Karpas-422 (cell line): ENCODE results near the gene PRKAG3. TPM values are rescaled to one million over a fixed set of nuclear protein-coding genes. Genes with fewer than 3 reads are reported as not detected.

ENCODE experiments used
- DNase-seq: peaks from one replicate; pipeline ENCODE4 v3.0.0-alpha.2; 2015
- H2AFZ ChIP-seq: fragments of 200-600 bp; sonication (generic); 2 replicates; pipeline ENCODE4 v1.6.1; 2014; ENCODE audit warnings: antibody characterized with exemption, low read length, mixed read lengths
- H3K27ac ChIP-seq: fragments of 200-600 bp; sonication (generic); 2 replicates; pipeline ENCODE4 v1.5.1; 2014; ENCODE audit warnings: mild to moderate bottlenecking, low read length, moderate library complexity
- H3K27me3 ChIP-seq: fragments of 200-600 bp; sonication (generic); 2 replicates; pipeline ENCODE4 v1.6.1; 2014; ENCODE audit warnings: low read length, mixed read lengths
- H3K36me3 ChIP-seq: fragments of 200-600 bp; sonication (generic); 2 replicates; pipeline ENCODE4 v1.6.1; 2014; ENCODE audit warnings: low read length, mixed read lengths; ENCODE audit not compliant: insufficient read depth
- H3K4me1 ChIP-seq: fragments of 200-600 bp; sonication (generic); 2 replicates; pipeline ENCODE4 v1.6.1; 2014; ENCODE audit warnings: mild to moderate bottlenecking, low read length, mixed read lengths
- H3K4me2 ChIP-seq: fragments of 200-600 bp; sonication (generic); 2 replicates; pipeline ENCODE4 v1.6.1; 2014; ENCODE audit warnings: low read length, low read depth, mild to moderate bottlenecking; ENCODE audit not compliant: poor library complexity, severe bottlenecking
- H3K4me3 ChIP-seq: fragments of 200-600 bp; sonication (generic); 2 replicates; pipeline ENCODE4 v1.5.1; 2014; ENCODE audit warnings: mild to moderate bottlenecking, antibody characterized with exemption, low read length, mixed read lengths
- H3K79me2 ChIP-seq: fragments of 200-600 bp; sonication (generic); 2 replicates; pipeline ENCODE4 v1.6.1; 2014; ENCODE audit warnings: mild to moderate bottlenecking, low read length, mixed read lengths
- H3K9ac ChIP-seq: fragments of 200-600 bp; sonication (generic); 2 replicates; pipeline ENCODE4 v1.6.0; 2014; ENCODE audit warnings: low read length
- H3K9me2 ChIP-seq: fragments of 200-600 bp; sonication (generic), shearing (Covaris generic); replicated peaks from 2 replicates; pipeline ENCODE4 v1.6.0; 2014; ENCODE audit warnings: mild to moderate bottlenecking, low read length, moderate library complexity; ENCODE audit not compliant: insufficient read depth
- H3K9me3 ChIP-seq: fragments of 300-700, 200-600 bp; sonication (generic); 2 replicates; pipeline ENCODE4 v1.6.1; 2014; ENCODE audit warnings: low read length, mixed read lengths
- H4K20me1 ChIP-seq: fragments of 200-600 bp; sonication (generic); 2 replicates; pipeline ENCODE4 v1.6.1; 2014; ENCODE audit warnings: mild to moderate bottlenecking, antibody characterized with exemption, low read length, low read depth; ENCODE audit not compliant: insufficient read depth
- total RNA-seq: library from RNA; depleted of rRNA; stranded (reverse); fragments of >200 nt; shearing (Covaris generic); gene quantifications from 2 replicates; pipeline ENCODE4 v1.2.3, GENCODE V29; 2014; ENCODE audit warnings: low replicate concordance

Gene PRKAG3
- total RNA-seq, 1 experiment from 2014 or later: not detected

- H3K79me2 ChIP-seq: peaks cover 7% of the 10 kb centered on the region; the same call in 1 of the 2 replicates
- H2AFZ ChIP-seq: no peak overlapping the region
- no peaks in the 10 kb centered on the region; the same call in 1 of the 2 replicates for H4K20me1 ChIP-seq
- no peak overlapping the region for H3K27ac ChIP-seq
- no peaks in the 10 kb centered on the region for H3K9me2 ChIP-seq
- no peak overlapping the region for H3K9ac ChIP-seq
- H3K4me1 ChIP-seq: peaks cover 17% of the 10 kb centered on the region
- no peak overlapping the region for H3K4me2 ChIP-seq
- no peaks in the 10 kb centered on the region for H3K9me3 ChIP-seq
- H3K36me3 ChIP-seq: no peaks in the 10 kb centered on the region
- H3K27me3 ChIP-seq: no peaks in the 10 kb centered on the region
- no peak overlapping the region for H3K4me3 ChIP-seq
- DNase-seq: no peak
These were observed 37.5 kb upstream of the PRKAG3 start for GRCh38 chr2:218869064-218869463.

GRCh38 chr2:218867900-218868299, 36.3 kb upstream of the PRKAG3 start:
- DNase-seq: no peak
- Histone ChIP-seq H3K4me1 (peaks cover 17% of the 10 kb centered on the region), H2AFZ (no peak overlapping the region), H3K9ac (no peak overlapping the region), H3K27ac (no peak overlapping the region), H3K9me2 (no peaks in the 10 kb centered on the region), H3K4me3 (no peak overlapping the region), H3K27me3 (no peaks in the 10 kb centered on the region), H3K36me3 (no peaks in the 10 kb centered on the region), H3K9me3 (no peaks in the 10 kb centered on the region), H3K79me2 (peaks cover 7% of the 10 kb centered on the region; the same call in 1 of the 2 replicates), H3K4me2 (no peak overlapping the region), H4K20me1 (no peaks in the 10 kb centered on the region; the same call in 1 of the 2 replicates)

GRCh38 chr2:218865999-218866398, 34.4 kb upstream of the PRKAG3 start:
- no peak overlapping the region for H3K4me3 ChIP-seq
- H3K9me3 ChIP-seq: no peaks in the 10 kb centered on the region
- no peak overlapping the region for H2AFZ ChIP-seq
- no peak for DNase-seq
- H3K4me1 ChIP-seq: peaks cover 7% of the 10 kb centered on the region
- no peaks in the 10 kb centered on the region for H4K20me1 ChIP-seq
- no peak overlapping the region for H3K4me2 ChIP-seq
- H3K9ac ChIP-seq: no peak overlapping the region
- H3K79me2 ChIP-seq: no peaks in the 10 kb centered on the region
- H3K27ac ChIP-seq: no peak overlapping the region
- H3K9me2 ChIP-seq: no peaks in the 10 kb centered on the region
- no peaks in the 10 kb centered on the region for H3K27me3 ChIP-seq
- no peaks in the 10 kb centered on the region for H3K36me3 ChIP-seq

- Histone ChIP-seq H3K4me1 (peaks cover 2% of the 10 kb centered on the region), H3K27ac (no peak overlapping the region), H3K79me2 (no peaks in the 10 kb centered on the region), H2AFZ (no peak overlapping the region), H3K9ac (no peak overlapping the region), H3K9me3 (no peaks in the 10 kb centered on the region), H3K4me3 (no peak overlapping the region), H3K36me3 (no peaks in the 10 kb centered on the region), H3K4me2 (no peak overlapping the region), H3K9me2 (no peaks in the 10 kb centered on the region), H3K27me3 (no peaks in the 10 kb centered on the region), H4K20me1 (no peaks in the 10 kb centered on the region)
- no peak for DNase-seq
These were observed 33.8 kb upstream of the PRKAG3 start for GRCh38 chr2:218865396-218865795.

- Histone ChIP-seq H3K27me3 (no peaks in the 10 kb centered on the region), H4K20me1 (no peaks in the 10 kb centered on the region), H3K9ac (no peak overlapping the region), H3K79me2 (no peaks in the 10 kb centered on the region), H2AFZ (no peak overlapping the region), H3K4me2 (no peak overlapping the region), H3K4me3 (no peak overlapping the region), H3K9me2 (no peaks in the 10 kb centered on the region), H3K4me1 (no peaks in the 10 kb centered on the region), H3K36me3 (no peaks in the 10 kb centered on the region), H3K27ac (no peak overlapping the region), H3K9me3 (no peaks in the 10 kb centered on the region)
- DNase-seq: no peak
These were observed 31.5 kb upstream of the PRKAG3 start for GRCh38 chr2:218863021-218863520.

GRCh38 chr2:218861645-218862318, 30.2 kb upstream of the PRKAG3 start:
- Histone ChIP-seq H3K27ac (no peak overlapping the region), H3K27me3 (no peaks in the 10 kb centered on the region), H3K4me2 (no peak overlapping the region)

GRCh38 chr2:218860950-218861381, 29.4 kb upstream of the PRKAG3 start:
- H3K9me2 ChIP-seq: no peaks in the 10 kb centered on the region
- H3K4me3 ChIP-seq: no peak overlapping the region
- no peak for DNase-seq
- no peaks in the 10 kb centered on the region for H3K9me3 ChIP-seq
- H3K27ac ChIP-seq: no peak overlapping the region
- H3K9ac ChIP-seq: no peak overlapping the region
- H4K20me1 ChIP-seq: no peaks in the 10 kb centered on the region
- H3K36me3 ChIP-seq: no peaks in the 10 kb centered on the region
- H3K4me2 ChIP-seq: no peak overlapping the region
- no peaks in the 10 kb centered on the region for H3K27me3 ChIP-seq
- no peak overlapping the region for H2AFZ ChIP-seq
- H3K4me1 ChIP-seq: no peaks in the 10 kb centered on the region
- H3K79me2 ChIP-seq: no peaks in the 10 kb centered on the region

More at GRCh38 chr2:218861645-218862318, 30.2 kb upstream of the PRKAG3 start:
- Histone ChIP-seq H3K9ac (no peak overlapping the region), H2AFZ (no peak overlapping the region), H3K9me2 (no peaks in the 10 kb centered on the region), H3K36me3 (no peaks in the 10 kb centered on the region), H3K4me1 (no peaks in the 10 kb centered on the region), H3K9me3 (no peaks in the 10 kb centered on the region), H3K79me2 (no peaks in the 10 kb centered on the region), H4K20me1 (no peaks in the 10 kb centered on the region), H3K4me3 (no peak overlapping the region)
- no peak for DNase-seq

GRCh38 chr2:218859988-218860831, 28.6 kb upstream of the PRKAG3 start:
- Histone ChIP-seq H3K36me3 (no peaks in the 10 kb centered on the region), H3K9ac (no peak overlapping the region)
- no peak for DNase-seq

More at GRCh38 chr2:218859988-218860831, 28.6 kb upstream of the PRKAG3 start:
- Histone ChIP-seq H3K4me3 (no peak overlapping the region), H3K4me1 (no peaks in the 10 kb centered on the region), H3K79me2 (no peaks in the 10 kb centered on the region), H3K9me2 (no peaks in the 10 kb centered on the region), H3K4me2 (no peak overlapping the region), H2AFZ (no peak overlapping the region), H4K20me1 (no peaks in the 10 kb centered on the region), H3K9me3 (no peaks in the 10 kb centered on the region), H3K27ac (no peak overlapping the region), H3K27me3 (no peaks in the 10 kb centered on the region)
